HG03439 (cell line): Measurements from ENCODE around the gene TSC2.

Source experiments
- ATAC-seq: cut with Tn5 transposase; IDR thresholded peaks from one replicate; pipeline ENCODE4 v1.9.1; 2021; ENCODE audit warnings: mild to moderate bottlenecking, moderate library complexity; ENCODE audit not compliant: unreplicated experiment

The TSC2 gene

GRCh38 chr16:2047330-2048115 is at the start of gene TSC2, which contains the start of gene NTHL1:
TSC2 (plus strand) TSS chr16:2047985; CDS start chr16:2048616, 631 bp downstream.
NTHL1 (minus strand) TSS chr16:2047834; CDS start chr16:2047823, 11 bp downstream.
- peak; percentile 95 for ATAC-seq

DNA sequence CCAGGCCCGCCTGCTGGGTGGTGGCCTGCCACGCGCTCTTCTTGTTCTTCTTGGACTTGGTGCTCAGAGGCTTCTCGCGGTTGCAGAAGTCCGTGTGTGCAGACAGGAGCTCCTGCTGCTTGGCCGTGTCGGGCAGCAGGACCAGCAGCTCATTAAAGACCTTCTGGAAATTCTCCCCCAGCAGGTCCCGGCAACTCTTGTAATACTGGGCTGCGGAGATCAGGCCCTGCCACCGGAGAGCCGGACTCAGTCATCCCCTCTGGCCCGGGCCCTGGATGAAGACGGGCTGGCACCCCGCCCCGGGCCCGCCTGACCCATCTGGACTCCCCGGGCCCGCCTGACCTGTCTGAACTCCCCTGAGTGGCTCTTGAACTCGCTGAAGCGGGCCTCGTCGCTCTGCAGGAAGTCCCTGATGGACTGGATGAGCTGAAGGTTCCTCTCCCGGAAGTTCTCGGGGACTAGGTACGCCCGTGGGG is 49.4 kb upstream of the TSC2 start:
- no peak for ATAC-seq

DNA sequence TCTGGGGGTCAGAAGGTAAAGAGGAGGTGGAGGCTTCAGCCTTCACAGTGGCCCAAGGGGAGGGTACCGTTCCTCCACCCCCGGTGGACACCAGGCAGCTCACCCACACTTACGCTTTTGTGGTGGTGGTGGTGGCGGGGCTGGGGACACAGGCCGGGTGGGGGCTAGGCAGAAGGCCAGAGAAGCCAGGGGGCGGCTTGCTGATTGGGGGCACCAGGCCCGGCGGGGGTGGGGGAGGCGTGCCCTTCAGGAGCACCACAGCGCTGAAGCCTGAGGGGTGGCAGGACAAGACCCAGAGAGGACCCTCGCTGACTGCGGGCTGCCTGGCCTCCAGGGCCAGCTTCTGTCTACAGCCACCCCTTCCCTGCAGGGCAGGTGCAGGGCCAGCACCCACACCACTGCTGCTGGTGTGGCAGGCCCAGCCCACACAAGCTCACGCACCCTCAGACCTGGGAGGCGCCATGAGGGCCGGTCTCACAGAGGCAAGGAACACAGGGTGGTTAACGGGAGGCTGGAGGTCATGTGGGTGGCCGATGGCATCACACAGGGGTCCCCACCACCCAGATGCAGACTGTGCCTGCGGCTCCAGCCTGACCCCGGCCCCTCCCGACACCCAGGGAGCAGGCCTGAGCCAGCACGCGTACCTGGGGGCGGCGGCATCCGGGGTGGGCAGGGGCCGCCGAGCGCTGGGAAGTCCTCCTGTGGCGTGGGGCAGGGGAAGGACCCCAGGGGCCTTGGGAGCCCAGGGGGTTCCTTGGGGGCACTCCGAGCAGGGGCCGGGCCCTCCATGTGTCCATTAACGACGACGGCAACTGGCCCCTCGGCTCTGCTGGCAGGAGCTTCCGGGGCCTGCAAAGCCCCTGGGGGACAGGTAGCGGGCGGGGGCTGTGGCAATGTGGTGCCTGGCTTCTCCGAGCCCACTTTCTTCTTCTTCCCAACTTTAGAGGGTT is 48.7 kb upstream of the TSC2 start:
- no peak for ATAC-seq

GRCh38 chr16:1999866-2000514 is 47.8 kb upstream of the TSC2 start:
- no peak for ATAC-seq

DNA sequence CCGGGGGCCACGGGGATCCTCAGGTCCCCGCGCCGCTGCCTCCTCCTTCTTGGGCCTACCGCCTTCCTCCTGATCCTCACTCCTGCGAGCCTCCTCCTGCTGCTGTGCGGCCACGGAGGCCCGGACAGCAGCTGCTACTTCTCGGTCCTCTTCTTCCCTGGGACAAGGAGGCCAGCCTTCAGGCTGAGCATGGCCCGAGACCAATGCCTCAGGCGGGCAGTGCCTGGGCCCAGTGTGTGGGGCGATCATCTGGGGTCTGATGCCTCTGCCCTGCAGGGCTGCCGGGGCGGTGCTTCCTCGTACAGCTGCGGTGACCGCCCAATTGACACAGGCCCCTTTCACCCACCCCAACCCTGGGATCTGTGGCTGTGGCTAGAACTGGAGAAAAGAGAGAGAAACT is 46.8 kb upstream of the TSC2 start:
- no peak for ATAC-seq

DNA sequence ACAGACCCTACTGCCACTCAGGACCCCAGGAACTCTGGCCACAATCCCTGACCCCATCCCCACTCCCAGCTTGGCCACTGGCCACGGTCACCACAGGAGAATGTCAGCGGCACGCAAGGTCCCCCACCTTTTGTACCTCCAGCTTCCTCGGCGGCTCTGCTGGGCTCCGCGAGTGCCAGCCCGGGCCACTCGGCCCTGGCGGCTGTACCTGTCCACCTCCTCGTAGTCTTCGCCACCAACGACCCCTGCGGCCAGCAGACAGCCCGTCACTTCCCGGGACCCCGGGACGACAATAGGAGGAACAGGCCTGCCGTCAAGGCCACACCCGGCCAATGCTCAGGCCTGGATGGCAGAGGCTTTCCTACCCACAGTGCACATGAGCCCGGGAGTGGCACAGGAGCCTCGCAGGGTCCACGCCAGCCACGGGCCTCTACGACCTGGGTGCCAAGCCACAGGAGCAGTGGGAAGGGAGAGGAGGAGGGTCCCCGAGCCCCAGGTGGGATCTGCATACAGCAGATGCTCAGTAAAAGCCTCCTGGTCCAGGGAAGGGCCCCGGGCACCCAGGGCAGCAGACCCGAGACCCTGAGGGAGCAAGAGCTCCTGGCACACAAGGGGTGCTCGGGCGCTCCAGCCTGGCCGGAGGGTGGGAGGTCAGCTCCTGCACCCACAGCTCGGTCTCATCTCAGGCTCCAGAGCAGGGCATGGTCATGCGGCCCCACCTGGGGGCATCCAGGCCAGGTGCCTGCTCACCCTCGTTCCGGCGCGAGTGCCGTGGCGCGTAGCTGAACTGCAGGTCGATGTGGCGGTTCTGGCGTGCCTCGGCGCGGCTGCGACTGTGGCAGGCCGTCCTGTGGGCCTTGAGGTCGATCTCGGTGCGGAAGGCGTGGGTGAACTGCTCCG is 46.1 kb upstream of the TSC2 start:
- no peak for ATAC-seq

GRCh38 chr16:2002406-2003230 is 45.2 kb upstream of the TSC2 start:
- no peak for ATAC-seq

GRCh38 chr16:2003231-2003826 is 44.5 kb upstream of the TSC2 start:
- no peak for ATAC-seq

DNA sequence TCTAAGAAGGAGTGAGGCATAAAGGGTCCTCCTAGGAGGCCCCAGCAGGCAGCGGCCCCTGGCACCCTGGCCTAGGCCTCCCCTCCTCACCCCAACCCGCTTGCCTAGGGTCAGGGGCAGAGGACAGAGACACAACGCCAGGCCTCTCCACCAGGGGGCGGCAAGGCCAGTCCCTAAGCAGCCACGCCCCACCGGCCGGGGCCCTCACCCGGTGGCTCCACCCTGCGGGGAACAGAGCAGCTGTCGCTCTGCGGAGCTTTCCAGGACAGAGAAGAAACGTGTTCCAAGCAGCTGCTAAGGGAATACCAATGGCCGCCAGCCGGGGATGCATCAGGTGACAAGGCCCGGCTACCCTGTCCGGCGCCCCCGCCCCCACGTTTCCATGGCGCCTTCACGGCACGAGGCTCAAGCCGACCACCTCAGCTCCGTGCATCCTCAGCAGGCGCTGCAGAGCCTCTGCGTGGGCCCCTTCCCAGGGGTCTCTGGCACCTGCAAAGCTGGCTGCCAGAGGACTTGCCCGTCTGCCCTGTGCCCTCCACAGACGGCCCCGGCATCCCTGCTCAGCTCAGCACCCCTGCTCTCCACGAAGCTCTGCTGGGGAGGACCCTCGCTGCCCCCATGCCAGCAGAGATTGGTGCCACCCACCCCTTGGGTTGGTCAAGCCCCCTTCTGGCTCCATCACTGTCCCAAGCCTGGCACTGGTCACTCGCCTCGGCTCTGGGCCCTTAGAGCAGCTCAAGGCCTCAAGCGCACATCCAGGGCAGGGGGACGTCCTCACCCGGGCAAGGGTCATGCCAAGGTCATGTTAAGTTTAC is 43.8 kb upstream of the TSC2 start:
- ATAC-seq: peak; percentile 59

DNA sequence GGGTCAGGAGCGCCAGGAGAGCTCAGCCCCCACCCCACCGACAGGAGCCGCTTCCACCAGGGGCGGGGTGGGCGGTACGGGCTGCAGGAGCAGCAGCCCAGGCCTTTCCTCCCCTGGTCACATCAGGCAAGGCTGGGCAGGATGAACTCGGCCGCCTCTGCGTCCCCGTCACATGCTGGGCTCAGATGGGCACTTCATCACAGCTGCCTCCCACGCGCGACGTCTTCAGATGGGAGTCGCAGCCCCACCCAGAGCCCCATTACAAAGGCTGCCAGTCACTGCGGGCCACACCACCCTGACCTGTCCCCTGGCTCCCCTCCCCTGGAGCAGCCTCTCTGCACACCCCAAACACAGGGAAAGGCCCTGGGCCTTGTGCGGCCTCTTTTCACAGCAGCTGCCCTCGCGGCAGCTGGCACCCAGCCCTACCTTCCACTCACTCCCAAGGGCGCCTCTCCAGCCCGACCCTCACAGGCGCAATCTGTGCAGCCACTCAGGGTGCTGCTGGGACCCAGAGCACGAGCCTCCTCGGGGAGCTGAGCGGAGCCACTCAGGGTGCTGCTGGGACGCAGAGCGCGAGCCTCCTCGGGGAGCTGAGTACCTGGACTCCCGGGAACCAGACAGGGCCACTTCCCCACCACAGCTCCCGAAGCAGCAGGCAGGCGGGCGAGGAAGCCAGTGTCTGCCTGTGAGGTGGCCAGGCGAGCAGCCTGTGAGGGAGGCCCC is 42.8 kb upstream of the TSC2 start:
- no peak for ATAC-seq

DNA sequence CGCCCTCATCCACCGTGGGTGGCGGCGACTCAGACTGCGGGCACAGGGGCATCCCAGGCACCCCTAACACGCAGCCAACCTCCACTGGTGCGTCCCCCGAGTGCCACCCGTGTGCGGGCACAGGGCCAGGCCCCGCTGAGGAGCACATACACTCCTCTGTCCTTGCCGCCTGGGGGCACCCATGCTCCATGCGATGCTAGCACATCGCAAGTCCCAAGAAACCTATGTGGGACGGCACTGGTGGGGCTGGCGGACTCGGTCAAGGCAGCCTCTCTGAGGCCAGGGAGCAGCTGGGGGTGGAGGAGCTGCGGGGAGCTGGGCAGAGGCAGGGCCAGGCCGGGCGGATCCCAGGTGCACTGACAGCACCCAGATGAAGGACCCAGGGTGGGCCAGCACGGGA is 42.1 kb upstream of the TSC2 start:
- no peak for ATAC-seq

DNA sequence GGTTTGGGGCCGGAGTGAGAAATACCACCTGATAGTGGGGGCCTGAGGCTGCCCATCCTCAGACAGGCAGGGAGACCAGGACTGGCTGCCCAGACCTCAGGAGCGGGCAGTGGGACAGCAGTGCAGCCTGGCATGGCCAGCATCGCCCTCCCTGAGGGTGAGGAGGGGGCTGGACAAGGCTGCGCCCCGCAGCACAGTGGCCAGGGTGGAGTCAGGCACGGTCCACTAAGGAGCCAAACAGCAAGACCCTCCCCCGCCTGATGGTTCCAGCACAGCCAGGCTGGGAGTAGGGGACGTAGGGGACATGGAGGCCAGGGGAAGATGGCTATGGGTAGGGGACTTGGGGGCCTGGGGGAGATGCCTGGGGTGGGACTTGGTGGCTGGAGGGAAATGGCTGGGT is 41.5 kb upstream of the TSC2 start:
- ATAC-seq: no peak

DNA sequence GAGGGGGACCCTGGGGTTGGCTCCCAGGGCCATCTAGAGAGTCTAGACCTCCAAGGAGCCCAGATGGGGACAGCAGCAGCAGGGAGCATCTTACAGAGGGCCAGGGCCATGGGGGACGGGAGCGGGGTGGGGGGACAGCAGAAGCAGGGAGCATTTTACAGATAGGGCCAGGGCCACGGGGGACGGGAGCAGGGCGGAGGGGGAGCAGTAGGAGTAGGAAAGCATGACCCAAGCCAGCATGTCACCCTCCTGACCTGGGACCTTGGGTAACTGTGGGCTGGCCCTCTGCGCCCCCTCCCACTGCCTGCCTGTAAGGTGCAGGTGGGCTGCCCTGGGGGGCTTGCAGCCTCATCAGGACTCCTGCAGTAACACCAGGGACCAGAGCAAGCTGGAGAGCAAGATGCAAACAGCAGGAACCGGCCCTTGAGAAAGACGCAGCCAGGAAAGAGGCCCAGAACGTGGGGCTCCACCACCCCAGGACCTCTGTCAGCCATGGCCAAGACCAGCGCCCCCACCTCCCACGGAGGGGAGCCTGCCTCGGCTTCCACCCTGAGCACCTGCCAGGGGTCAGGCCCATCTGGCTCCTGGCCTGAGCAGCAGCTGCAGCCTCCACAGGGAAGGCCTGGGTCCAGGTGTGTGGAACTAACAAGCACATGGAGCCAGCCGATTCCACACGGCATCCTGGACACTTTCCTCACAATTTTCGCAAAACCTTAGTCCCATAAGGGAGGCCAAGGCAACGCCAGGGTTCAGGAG is 40.5 kb upstream of the TSC2 start:
- ATAC-seq: no peak

GRCh38 chr16:2008009-2008526 is 39.7 kb upstream of the TSC2 start:
- no peak for ATAC-seq

- no peak for ATAC-seq
Measured at GRCh38 chr16:2008631-2009163, 39.1 kb upstream of the TSC2 start.

GRCh38 chr16:2009164-2009711 is 38.5 kb upstream of the TSC2 start:
- ATAC-seq: peak; percentile 33
